ENCODE data around the gene STXBP5L.
"Not testable (repeated sequence)": the region's sequence is repeated elsewhere in the genome, so short reads cannot be mapped to it uniquely, and the experiment has no call there.

GRCh38 chr3:121398051-121398450, 490.0 kb downstream of the STXBP5L start:
- TF ChIP-seq CTCF, EP300, POLR2A (IDR thresholded peaks at IDR 0.05): not testable (repeated sequence)
